SIG-M5 (cell line): Measurements from ENCODE around the gene TRPM3.
"Not testable (repeated sequence)": the region's sequence is repeated elsewhere in the genome, so short reads cannot be mapped to it uniquely, and the experiment has no call there.

Experiments
- DNase-seq: peaks from one replicate; lab custom pipeline; 2025; lab: John Stamatoyannopoulos, UW

The TRPM3 gene

DNA sequence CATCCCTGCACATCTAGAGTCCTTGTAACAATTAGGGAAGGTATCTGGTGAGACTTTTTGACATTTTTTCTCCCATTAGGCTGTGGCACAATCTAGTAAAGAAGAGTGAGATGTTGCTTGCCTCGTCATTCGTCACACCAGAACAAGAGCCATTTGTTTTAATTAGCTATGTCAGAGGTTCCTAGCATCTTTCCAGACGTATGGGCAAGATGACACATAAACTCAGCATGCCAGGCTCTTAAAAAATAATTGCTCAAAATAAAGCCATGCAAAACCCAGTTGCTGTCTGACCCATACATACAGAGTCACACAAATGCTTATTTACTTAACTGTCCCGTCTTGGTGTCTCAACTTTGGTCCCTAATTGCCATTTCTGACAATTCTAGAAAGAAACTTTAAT lies 125.9 kb downstream of the TRPM3 start:
- no peak for DNase-seq

DNA sequence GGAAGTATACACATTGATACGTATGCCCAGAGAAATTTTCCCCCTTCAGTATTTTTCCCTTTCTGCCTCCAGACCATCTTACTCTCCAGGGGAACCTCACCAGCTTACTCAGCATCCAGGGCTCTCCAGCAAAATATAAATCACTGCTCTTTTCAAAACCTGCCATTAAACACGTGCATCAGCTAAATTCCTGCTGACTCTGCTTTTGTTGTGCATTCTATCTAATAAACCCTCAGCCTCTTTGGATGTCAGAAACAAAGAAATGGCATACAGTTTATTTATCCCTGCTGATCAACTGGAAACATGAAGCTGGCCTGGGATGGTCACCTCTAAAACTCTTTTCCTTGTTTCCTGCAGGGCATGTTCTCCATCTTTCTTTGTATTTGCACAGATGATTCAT lies 126.8 kb downstream of the TRPM3 start:
- no peak for DNase-seq

DNA sequence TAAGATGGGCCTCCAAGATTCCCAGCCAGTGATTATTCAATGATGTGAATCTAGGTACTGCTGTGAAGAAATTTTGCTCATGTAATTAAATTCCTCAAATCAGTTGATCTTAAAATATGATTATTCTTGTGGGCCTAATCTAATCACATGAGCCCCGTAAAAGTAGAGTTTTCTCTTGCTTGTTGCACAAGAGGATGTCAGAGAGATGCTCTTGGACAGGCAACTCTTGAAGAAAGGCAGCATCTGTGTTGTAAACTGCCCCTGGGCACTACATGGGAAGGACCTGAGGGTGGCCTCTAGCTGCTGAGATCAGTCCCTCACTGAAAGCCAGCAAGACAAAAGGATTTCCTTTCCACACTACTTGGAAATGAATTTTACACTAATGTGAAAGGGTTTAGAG lies 132.9 kb downstream of the TRPM3 start:
- no peak for DNase-seq

DNA sequence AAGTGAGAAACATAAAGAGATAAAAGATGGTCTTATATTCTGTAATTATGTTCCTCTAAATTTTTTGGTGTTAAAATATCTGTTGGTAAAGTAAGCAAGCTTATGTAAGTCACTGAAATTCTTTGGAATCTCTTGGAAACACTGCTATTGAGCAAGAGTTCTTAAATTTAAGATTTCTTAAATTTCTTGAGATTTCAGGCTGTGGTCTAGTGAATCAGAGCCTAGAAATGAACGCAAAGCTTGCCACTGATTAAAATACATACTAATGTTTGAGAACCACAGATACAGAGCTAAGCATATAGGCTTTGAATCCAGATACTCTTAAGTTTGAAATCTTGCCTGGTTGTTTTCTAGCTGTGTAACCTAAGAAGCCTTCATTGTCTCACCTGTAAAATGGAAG lies 133.4 kb downstream of the TRPM3 start:
- no peak for DNase-seq

DNA sequence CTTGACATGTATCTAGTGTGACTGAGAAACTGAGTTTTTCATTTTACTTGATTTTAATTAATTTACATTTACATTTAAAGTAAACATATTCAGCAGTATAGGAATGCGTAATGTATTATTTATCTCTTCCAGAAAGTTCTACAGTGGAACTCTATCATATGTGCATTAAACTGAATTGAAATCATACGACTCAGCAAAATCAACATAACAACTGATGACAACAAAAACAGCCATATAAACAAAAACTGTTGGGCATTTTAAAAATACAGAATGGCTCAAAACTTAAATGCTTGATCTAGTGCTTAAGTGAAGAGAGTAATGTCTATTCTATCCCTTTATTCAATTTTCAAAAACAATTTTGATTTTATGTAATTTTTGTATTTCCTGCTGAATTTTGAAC lies 134.4 kb downstream of the TRPM3 start:
- no peak for DNase-seq

DNA sequence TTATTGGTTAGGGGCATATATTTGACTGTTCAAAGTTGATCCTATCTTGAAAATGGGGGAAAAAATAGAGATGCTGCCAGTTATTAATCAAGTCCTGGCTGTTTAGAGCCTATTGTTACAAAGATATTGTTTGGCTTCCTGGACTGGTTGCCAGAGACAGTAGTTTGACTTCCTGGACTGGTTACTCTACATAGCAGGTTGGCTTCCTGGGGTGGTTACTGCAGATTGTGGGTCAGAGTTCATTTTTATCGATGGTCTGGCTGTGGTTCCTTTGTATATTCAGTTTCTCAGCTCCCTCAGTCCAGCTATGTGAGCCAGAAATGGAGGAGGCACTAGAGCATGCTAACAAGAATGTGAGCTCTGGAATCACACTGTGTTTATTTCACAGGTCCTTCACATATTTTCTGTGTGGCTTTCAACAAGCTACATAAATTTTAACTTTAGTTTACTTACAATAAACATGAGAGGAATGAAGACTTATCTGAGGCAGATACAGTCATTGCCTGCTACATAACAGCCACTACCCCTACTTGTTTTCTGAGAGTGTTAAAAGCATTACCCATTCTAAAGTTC lies 137.6 kb downstream of the TRPM3 start:
- DNase-seq: no peak

DNA sequence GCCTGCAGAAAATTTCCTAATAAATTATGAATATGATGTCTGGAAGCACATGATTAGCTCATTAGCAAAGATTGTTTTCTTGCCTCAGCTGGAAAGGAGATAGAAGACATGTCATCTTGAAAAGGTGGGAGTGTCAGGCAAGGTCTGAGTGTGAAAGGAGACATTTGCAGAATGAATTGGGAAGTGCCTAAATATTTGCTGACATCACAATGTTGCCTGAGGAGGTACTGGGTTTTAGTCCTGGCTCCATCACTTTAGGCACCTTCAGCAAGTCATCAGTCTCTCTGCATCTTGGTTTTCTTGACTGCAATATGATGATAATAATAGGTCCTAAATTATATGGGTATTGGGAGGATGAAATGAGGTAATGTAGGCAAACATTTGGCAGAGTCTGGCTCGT lies 140.1 kb downstream of the TRPM3 start:
- no peak for DNase-seq

DNA sequence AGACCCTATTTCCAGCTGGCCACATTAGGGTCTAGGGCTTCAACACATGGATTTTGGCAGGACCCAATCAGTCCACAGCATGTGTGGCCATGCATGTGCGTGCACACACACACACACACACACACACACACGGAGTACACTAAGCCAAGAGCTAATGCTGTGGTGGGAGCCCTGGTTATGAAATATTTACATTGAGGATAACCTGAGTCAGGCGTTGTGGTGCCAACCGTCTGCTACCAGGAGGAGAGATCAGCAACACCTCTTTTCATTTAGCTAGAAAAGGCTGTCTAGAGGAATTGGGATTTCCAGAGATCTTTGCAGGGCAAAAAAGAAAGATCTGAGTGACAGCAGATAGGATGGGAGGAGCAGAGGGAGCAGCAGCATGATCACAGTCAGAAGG lies 141.5 kb downstream of the TRPM3 start:
- no peak for DNase-seq

DNA sequence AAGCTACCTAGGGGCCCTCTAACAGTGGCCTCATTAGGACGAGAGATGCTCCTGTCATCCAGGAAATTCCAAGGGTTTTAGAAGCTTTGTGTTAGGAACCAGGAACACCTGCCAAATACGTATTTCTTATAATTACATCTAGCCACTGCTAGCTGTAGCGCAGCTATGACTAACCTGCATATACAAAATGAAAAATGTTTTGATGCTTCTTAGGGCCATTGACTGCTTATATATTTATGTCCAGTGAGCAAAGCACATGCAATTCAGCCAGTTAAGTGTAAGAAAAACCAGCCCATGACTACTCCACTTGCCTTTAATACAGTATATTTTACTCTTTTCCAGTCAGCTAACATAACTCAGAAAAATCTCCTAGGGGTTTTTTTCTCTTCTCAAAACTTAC lies 143.3 kb downstream of the TRPM3 start:
- no peak for DNase-seq

DNA sequence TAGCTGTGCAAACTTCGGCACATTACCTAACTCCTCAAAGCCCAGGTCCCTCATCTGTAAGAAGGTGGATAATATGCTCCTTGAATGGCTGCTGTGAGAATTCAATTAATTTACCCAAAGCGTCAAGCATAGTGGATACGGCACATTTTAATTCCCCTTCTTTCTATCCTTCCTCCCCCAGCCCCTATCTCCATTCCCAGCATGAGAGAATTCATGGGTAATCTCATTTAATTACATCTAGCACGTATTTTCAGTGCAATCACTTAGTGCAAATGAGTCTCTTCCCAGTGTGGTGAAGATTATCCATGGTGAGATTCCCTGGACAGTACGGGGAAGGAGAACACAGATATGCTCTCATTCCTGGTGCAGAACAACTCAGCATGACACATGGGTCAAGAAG lies 145.6 kb downstream of the TRPM3 start:
- DNase-seq: no peak

DNA sequence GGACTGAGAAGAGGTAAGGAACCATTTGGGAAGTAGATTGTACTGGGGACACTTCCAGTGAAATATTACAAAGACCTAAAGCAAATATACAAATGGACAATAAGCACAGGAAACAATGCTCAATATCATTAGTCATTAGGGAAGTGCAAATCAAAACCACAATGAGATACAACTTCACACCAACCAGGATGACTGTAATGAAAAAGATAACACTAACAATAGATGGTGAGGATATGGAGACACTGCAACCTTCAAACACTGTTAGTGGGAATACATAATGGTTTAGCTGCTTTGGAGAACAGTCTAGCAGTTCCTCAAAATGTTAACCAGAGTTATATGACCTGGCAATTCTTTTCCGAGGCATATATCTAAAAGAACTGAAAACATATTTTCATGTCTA lies 149.7 kb downstream of the TRPM3 start:
- DNase-seq: no peak

DNA sequence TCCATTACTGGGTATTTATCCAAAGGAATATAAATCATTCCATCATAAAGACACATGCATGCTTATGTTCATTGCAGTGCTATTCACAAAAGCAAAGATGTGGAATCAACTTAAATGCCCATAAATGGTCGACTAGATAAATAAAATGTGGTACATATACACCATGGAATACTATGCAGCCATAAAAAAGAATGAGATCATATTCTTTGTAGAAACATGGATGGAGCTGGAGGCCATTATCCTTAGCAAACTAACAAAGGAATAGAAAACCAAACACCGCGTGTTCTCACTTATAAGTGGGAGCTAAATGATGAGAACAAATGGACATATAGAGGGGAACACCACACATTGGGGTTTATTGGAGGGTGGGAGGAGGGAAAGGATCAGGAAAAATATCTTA lies 155.0 kb downstream of the TRPM3 start:
- not testable (repeated sequence) for DNase-seq

DNA sequence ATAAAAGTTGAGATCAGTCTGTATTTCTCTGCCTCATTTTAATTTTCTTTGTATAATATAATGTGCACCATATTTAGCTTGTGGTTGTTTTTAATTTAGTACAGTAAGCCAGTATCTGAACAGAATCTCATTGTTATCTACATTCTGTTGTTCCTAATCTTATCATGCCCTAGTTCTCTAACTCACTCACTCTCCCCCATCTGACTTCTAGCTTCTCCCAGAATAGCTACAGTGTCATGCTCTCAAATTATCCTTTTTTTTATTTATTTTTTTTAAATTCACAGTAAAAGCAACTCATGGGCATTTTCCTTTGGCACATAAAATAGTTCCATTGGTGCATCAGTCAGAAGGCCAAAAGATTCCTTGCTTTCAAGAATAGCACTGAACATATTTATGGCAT lies 156.6 kb downstream of the TRPM3 start:
- no peak for DNase-seq

DNA sequence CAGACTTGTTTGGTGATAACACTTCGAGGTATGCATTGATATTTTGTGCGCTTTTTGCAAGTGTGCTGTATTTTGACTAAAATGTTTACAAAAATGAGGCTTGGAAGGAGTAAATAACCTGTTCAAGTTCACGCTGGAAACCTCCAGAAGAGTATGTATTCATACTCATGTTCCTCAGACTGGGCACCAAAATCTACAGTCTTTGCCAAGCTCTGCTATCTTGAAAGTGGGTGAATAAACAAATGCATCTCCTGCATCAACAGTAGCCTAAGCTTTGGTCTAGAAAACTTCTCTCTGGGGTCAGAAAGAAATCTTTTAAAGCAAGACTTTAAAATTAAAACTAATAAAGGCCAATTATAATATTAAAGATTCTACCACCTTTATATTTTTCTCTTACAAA lies 157.9 kb downstream of the TRPM3 start:
- DNase-seq: no peak

DNA sequence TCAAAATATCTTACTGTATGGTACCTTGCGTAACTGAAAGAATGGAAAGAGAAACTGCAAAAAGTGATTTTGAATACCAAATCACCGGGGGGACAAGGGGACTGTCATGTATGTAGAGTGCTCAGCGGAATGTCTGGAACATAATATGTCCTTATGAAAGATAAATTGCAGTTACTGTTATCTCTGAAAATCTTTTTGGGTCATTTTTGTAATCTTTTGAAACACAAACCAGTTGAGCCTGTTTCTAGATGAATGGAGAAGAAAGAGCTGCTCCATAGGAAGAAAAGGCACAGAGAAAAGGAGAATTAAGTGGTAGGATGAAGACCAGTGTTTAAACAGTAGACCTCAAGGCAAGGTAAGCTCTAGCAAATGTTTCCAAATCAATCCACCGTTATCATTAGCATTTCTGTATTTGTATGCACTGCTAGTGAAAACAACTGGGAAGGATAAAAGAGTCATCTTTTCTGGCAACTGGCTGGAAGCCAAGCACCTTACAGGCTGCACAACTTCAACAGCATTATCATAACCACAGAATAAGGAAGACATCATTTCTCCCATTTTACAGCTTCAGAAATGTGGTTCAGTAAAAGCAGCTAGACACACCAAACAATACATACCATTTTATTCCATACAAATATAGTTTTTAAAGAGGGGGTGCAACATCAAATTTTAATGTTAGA lies 158.5 kb downstream of the TRPM3 start:
- no peak for DNase-seq

DNA sequence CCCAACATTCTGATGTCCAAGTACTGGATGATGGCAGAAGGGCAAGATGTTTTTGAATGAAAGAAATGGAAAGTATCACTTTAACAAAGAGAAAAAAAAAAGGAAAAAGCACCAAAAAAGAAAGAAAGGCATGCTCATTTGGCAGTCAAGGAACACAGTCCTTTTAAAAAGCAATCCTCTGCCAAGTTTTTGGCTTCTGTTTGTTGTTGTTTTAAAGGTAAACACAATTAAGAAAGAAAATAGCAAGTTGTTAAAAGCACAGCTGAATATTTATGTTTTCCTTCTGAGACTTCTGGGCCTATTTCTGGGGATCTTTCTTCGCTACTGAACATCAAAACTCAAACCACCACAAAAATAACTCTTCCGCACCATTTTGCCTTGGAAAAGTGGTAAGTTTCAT lies 162.1 kb downstream of the TRPM3 start:
- DNase-seq: no peak

DNA sequence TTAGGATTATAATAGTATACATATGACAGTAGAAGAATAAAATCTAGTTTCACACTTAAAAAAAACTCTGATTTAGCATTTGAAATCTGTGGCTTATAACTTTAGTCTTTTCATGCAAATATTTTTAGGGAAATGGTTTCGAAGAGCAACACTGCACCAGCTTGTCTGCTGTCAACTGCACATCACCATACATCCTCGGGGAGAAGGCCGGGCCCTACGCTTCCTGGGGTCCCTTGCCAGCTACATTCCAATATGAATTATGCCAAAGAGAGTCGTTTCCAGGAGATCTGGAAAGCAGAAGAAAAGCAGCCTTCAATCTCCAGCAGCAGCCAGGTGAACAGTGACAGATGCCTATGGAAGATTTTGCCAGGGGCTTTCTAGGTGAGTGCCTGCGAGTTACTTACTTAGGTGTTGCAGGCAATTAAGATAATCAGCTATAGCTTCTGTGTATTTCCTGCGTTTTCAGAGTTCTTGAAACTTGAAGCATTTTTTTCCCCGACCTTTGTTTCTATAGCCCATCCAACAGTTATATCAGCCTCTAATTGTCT lies 166.8 kb downstream of the TRPM3 start:
- no peak for DNase-seq

DNA sequence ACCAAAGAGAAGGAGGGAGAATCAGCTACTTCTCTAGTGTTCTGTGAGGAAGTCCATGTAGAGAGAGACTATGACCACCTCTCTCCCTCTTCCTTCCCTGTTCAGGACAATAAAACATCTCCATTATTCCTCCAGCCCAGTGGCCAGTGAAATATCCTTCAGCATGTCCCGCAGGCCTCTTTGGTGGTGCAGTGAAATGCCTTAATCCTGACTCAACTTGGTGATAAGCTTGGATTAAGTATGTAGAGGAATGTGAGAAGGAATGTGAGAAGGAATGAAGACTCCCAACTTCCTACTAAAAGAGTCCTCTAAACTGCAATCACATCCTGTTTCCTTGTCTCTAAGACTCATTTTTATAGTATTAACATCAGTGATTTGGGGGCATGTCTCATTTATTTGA lies 167.3 kb downstream of the TRPM3 start:
- no peak for DNase-seq

DNA sequence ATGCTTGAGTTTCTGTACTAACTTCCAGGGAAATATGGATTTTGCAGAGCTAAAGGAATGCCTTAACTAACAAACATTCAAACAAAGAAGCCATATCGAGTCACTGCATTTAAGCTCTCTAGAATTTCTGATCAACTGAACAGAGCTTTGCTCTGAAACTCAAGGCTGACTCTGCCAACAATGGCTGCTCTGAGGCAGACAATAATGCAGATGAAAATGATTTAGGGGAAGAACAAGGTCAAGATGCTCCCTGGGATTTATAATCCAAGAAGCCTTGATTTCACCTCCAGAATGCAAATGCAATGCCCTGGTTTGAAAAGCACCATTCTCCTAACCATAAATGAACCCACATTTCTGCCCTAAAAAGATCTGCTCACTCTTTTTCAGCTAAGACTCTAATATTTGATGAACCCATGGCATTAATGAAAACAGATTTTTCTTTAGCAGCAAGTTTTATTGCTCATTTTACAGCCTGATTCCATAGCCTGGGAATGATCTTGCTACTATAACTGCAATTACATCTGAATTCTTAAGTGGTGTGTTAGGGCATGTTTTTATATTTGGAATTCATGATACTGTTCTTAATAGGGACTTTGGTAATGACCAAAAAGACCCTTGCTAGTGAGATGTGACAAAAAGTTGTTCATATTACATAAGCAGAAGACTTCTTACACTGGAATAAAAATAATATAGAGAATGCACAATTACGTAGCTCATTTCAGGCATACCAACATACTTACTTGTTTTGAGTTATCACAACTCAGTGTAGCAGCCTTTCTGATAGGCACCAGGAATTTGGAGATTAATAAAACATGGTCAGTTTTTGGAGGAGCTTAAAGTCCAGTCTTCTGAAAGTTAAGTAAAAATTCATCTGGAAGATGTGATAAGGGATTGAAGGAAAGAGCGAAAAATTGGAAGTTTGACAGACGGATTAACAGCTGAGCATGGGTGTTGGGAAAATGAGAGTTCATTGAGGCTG lies 169.4 kb downstream of the TRPM3 start:
- DNase-seq: no peak

DNA sequence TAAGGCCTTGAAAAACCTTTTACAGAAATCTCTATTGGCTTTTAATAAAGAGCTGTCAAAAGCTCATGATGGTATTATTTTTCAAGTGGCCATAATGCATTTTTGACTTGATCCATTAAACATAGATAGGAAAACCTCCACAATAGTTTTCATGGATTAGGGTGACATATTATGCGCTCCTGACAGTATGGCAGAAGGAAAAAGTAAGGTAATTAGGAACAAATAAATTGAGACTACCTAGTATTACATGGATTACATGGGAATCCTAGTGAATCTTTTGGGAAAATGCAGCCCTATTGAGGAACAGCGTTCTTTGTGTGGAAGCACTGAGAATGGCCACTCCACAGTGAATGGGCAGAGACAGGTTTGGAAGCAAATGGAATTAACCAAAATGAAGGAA lies 171.2 kb downstream of the TRPM3 start:
- no peak for DNase-seq

DNA sequence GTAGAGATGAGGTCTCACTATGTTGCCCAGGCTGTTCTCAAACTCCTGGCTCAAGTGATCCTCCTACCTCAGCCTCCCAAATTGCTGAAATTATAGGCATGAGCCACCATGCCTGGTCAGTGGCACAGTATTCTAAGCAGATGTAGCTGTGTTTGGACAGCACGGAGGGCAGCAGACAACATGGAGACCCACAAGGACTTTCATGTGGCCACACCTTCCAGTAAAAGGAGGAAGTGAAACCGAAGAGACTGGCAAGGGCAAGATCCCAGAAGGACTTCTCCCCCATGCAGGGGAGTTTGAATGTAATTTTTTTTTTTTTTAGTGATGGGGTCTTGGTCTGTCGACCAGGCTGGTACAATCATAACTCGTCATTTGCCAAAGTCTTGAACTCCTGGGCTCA lies 172.2 kb downstream of the TRPM3 start:
- no peak for DNase-seq

DNA sequence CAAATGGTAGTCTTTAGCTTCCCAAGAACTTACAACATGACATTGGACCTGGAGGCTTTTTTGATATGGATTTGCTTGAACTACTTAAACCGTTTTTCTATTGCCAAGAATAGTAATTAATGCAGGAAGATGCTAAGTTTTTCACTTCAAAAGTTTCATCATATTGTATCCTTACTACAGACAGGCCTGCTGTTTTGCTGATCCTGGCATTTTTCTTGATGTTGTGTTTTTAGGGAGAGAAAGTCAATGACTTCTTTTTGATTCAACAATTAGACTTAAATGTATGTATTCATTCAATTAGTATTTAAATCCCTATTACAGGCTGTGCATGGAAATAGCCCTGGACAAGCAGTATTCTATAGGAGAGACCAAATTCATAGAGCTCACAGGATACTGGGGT lies 172.7 kb downstream of the TRPM3 start:
- no peak for DNase-seq

DNA sequence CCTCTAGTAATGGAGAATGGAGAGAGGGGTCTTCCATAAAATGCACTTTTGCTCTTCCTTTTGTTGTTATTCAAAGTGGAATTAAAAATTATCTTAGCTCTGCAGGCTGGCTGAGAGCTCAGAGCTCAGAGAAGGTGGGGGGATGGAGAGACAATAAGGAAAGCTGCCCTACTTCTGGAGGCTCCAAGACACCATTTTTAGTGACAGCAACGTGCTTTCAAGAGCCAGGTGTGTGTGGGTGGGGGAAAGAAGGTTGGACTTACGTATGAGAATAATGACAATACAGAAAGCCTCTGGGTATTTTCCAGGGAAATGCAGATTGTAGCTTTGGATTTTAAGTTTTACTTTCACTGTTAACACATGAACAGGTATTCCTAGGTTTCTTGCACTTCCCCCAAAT lies 173.9 kb downstream of the TRPM3 start:
- DNase-seq: no peak
